Spinal cord (tissue), 10 donors: ENCODE results near the gene PALB2. TPM values are rescaled to one million over a fixed set of nuclear protein-coding genes. Genes with fewer than 3 reads are reported as not detected.
"Not testable (repeated sequence)": the region's sequence is repeated elsewhere in the genome, so short reads cannot be mapped to it uniquely, and the experiment has no call there.

Source experiments
- DNase-seq, 6 donors: peaks; one replicate each; pipeline versions ENCODE4 v3.0.0 to v3.0.0-alpha.2; 2013 to 2015; ENCODE audit warnings: low spot score in 6 of 6, low read depth in 4 of 6
- H3K27ac ChIP-seq: one replicate; pipeline ENCODE4 v1.5.1; 2013; ENCODE audit warnings: low read depth, low read length, control low read depth
- H3K27me3 ChIP-seq: one replicate; pipeline ENCODE4 v1.6.1; 2013; ENCODE audit warnings: low read length; ENCODE audit not compliant: control insufficient read depth, insufficient read depth
- H3K36me3 ChIP-seq: one replicate; pipeline ENCODE4 v1.6.1; 2013; ENCODE audit warnings: low read length; ENCODE audit not compliant: control insufficient read depth, insufficient read depth
- H3K4me1 ChIP-seq: one replicate; pipeline ENCODE4 v1.6.1; 2013; ENCODE audit warnings: low read length; ENCODE audit not compliant: control insufficient read depth, insufficient read depth
- H3K4me3 ChIP-seq: one replicate; pipeline ENCODE4 v1.5.1; 2013; ENCODE audit warnings: low read depth, low read length, control low read depth
- H3K9me3 ChIP-seq: one replicate; pipeline ENCODE4 v1.6.1; 2013; ENCODE audit warnings: low read length; ENCODE audit not compliant: control insufficient read depth, insufficient read depth
- WGBS: methylation state at CpG from one replicate; pipeline ENCODE4 v1.1.5; 2013; ENCODE audit warnings: missing lambda C conversion rate; ENCODE audit not compliant: insufficient coverage; 5-methylcytosine and 5-hydroxymethylcytosine counted together
- polyA plus RNA-seq, 2 donors: library from polyadenylated mRNA; unstranded; fragments of 120-200 nt; gene quantifications; one replicate each; pipeline ENCODE4 v1.2.1, GENCODE V29; 2013; ENCODE audit not compliant: insufficient read length in 2 of 2
- total RNA-seq, 2 donors: library from RNA; depleted of rRNA in 1 of 2; stranded (reverse); fragments of 120-200 nt in 1 of 2; fragments of >200 nt in 1 of 2; gene quantifications; one replicate each; pipeline versions ENCODE4 v1.2.3 to v1.2.4, GENCODE V29; 2013 to 2014
- donor health status: healthy.

Gene PALB2
- total and polyA plus RNA-seq, 4 donors, result 9.3 to 15.4 (median 12.3) TPM

- no peak for DNase-seq
- Histone ChIP-seq H3K27ac (no peak overlapping the region), H3K4me3 (no peak overlapping the region), H3K9me3 (no peaks in the 10 kb centered on the region), H3K4me1 (no peaks in the 10 kb centered on the region), H3K36me3 (peaks cover 76% of the 10 kb centered on the region), H3K27me3 (no peaks in the 10 kb centered on the region)
- 98% methylated on average over 5 of the region's 5 CpGs for WGBS
These were observed 53.4 kb downstream of the PALB2 start for GRCh38 chr16:23587726-23588125.

- WGBS, result 91% methylated on average over 6 of the region's 14 CpGs
- H3K4me1 ChIP-seq, result no peaks in the 10 kb centered on the region
- H3K27ac ChIP-seq, result no peak overlapping the region
- H3K27me3 ChIP-seq, result no peaks in the 10 kb centered on the region
- no peak overlapping the region for H3K4me3 ChIP-seq
- no peak for DNase-seq
- H3K9me3 ChIP-seq, result no peaks in the 10 kb centered on the region
- H3K36me3 ChIP-seq, result peaks cover 62% of the 10 kb centered on the region
These were observed 56.7 kb downstream of the PALB2 start for GRCh38 chr16:23584186-23585076.

- H3K4me3 ChIP-seq, H3K4me1 ChIP-seq, H3K27me3 ChIP-seq, DNase-seq, H3K27ac ChIP-seq, H3K9me3 ChIP-seq: not testable (repeated sequence)
- peaks cover 65% of the 10 kb centered on the region for H3K36me3 ChIP-seq
- WGBS, result 97% methylated on average over 6 of the region's 30 CpGs
These were observed 57.8 kb downstream of the PALB2 start for GRCh38 chr16:23583271-23583670.

GRCh38 chr16:23581764-23582163 lies 59.3 kb downstream of the PALB2 start:
- Histone ChIP-seq H3K9me3 (no peaks in the 10 kb centered on the region), H3K4me3 (no peak overlapping the region), H3K36me3 (peaks cover 58% of the 10 kb centered on the region)

GRCh38 chr16:23580391-23580790 lies 60.7 kb downstream of the PALB2 start:
- Histone ChIP-seq H3K4me1 (peaks cover 4% of the 10 kb centered on the region), H3K27ac (no peak overlapping the region), H3K4me3 (no peak overlapping the region), H3K27me3 (no peaks in the 10 kb centered on the region), H3K9me3 (no peaks in the 10 kb centered on the region), H3K36me3 (peaks cover 58% of the 10 kb centered on the region)
- DNase-seq, result no peak

More at GRCh38 chr16:23581764-23582163, 59.3 kb downstream of the PALB2 start:
- Histone ChIP-seq H3K4me1 (peaks cover 4% of the 10 kb centered on the region), H3K27me3 (no peaks in the 10 kb centered on the region), H3K27ac (no peak overlapping the region)
- DNase-seq, result no peak

- DNase-seq, result no peak
- no CpG with 5 or more reads among the region's 4 CpGs for WGBS
- no peaks in the 10 kb centered on the region for H3K27me3 ChIP-seq
- peaks cover 56% of the 10 kb centered on the region for H3K36me3 ChIP-seq
- H3K27ac ChIP-seq, result no peak overlapping the region
- H3K9me3 ChIP-seq, result no peaks in the 10 kb centered on the region
- H3K4me3 ChIP-seq, result no peak overlapping the region
- H3K4me1 ChIP-seq, result peaks cover 4% of the 10 kb centered on the region
These were observed 61.7 kb downstream of the PALB2 start for GRCh38 chr16:23579371-23579770.

GRCh38 chr16:23578101-23578830 lies 62.8 kb downstream of the PALB2 start:
- no peak overlapping the region for H3K27ac ChIP-seq
- peaks cover 60% of the 10 kb centered on the region for H3K36me3 ChIP-seq
- DNase-seq, result peak in 3 of 6 donors; percentile 22 to 72 (median 57)
- H3K9me3 ChIP-seq, result no peaks in the 10 kb centered on the region
- H3K27me3 ChIP-seq, result no peaks in the 10 kb centered on the region
- 54% methylated on average over 1 of the region's 5 CpGs for WGBS
- peaks cover 4% of the 10 kb centered on the region for H3K4me1 ChIP-seq
- H3K4me3 ChIP-seq, result no peak overlapping the region

GRCh38 chr16:23577493-23577892 lies 63.6 kb downstream of the PALB2 start:
- 100% methylated on average over 2 of the region's 2 CpGs for WGBS
- no peak for DNase-seq
- Histone ChIP-seq H3K27me3 (no peaks in the 10 kb centered on the region), H3K4me1 (peaks cover 4% of the 10 kb centered on the region), H3K9me3 (no peaks in the 10 kb centered on the region), H3K4me3 (no peak overlapping the region), H3K27ac (no peak overlapping the region), H3K36me3 (peaks cover 62% of the 10 kb centered on the region)

GRCh38 chr16:23575834-23576233 lies 65.3 kb downstream of the PALB2 start:
- no peak overlapping the region for H3K4me3 ChIP-seq
- no peak overlapping the region for H3K27ac ChIP-seq
- H3K9me3 ChIP-seq, result no peaks in the 10 kb centered on the region
- 80% methylated on average over 1 of the region's 3 CpGs for WGBS
- H3K27me3 ChIP-seq, result no peaks in the 10 kb centered on the region
- peaks cover 65% of the 10 kb centered on the region for H3K36me3 ChIP-seq
- DNase-seq, result no peak
- peaks cover 4% of the 10 kb centered on the region for H3K4me1 ChIP-seq
